Measurements from ENCODE around the gene PTTG1. TPM values are rescaled to one million over a fixed set of nuclear protein-coding genes. Genes with fewer than 3 reads are reported as not detected.

Gene PTTG1
- total and polyA plus RNA-seq, 4 donors, result 0.75 to 84.0 (median 5.6) TPM

DNA sequence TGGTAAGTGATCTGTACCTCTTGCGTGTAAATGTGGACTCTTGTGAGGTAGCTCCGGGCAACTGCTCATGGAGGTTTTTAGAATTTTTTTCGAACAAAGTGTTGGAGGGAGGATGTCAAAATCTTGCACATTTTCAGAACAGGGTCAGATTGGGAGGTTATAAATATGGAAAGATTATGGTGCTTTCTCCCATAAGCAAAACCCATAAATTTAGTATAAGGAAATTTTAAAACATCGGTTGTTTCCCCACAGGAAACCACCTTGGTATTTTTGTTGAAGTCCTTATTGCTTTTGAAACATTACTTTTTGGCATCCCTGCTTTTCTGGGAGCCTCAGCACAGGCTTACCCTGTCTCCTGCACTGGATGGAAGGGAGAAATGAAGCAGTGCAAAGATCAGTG, 33.9 kb downstream of the PTTG1 start:
- Histone ChIP-seq H3K36me3 (ENCODE audit: control insufficient read depth in 4 of 4, insufficient read depth in 3 of 4, low read depth in 1 of 4, low read length in 3 of 4) (no peaks in the 10 kb centered on the region), H3K4me1 (ENCODE audit: control insufficient read depth in 4 of 4, insufficient read depth in 4 of 4, low read length in 3 of 4) (no peaks in the 10 kb centered on the region), H3K27ac (ENCODE audit: low read depth in 1 of 2, low read length in 2 of 2) (no peak overlapping the region), H3K9me3 (ENCODE audit: control insufficient read depth in 4 of 4, low read length in 3 of 4) (no peaks in the 10 kb centered on the region), H3K27me3 (ENCODE audit: control insufficient read depth in 4 of 4, insufficient read depth in 4 of 4, low read length in 3 of 4) (peaks cover 0 to 2% (median 0%) of the 10 kb centered on the region in 4 donors), H3K4me3 (ENCODE audit: low read depth in 1 of 3, low read length in 3 of 3) (no peak overlapping the region), H3K9ac (ENCODE audit: low read depth in 1 of 2, low read length in 2 of 2) (no peak overlapping the region)
- TF ChIP-seq HNF4A (conservative IDR thresholded peaks at IDR 0.05) (no peak), RAD21 (IDR thresholded peaks at IDR 0.05) (no peak), JUND (IDR thresholded peaks at IDR 0.05) (no peak), RXRA (IDR thresholded peaks at IDR 0.05) (no peak)
- TF ChIP-seq, protein P1, sequence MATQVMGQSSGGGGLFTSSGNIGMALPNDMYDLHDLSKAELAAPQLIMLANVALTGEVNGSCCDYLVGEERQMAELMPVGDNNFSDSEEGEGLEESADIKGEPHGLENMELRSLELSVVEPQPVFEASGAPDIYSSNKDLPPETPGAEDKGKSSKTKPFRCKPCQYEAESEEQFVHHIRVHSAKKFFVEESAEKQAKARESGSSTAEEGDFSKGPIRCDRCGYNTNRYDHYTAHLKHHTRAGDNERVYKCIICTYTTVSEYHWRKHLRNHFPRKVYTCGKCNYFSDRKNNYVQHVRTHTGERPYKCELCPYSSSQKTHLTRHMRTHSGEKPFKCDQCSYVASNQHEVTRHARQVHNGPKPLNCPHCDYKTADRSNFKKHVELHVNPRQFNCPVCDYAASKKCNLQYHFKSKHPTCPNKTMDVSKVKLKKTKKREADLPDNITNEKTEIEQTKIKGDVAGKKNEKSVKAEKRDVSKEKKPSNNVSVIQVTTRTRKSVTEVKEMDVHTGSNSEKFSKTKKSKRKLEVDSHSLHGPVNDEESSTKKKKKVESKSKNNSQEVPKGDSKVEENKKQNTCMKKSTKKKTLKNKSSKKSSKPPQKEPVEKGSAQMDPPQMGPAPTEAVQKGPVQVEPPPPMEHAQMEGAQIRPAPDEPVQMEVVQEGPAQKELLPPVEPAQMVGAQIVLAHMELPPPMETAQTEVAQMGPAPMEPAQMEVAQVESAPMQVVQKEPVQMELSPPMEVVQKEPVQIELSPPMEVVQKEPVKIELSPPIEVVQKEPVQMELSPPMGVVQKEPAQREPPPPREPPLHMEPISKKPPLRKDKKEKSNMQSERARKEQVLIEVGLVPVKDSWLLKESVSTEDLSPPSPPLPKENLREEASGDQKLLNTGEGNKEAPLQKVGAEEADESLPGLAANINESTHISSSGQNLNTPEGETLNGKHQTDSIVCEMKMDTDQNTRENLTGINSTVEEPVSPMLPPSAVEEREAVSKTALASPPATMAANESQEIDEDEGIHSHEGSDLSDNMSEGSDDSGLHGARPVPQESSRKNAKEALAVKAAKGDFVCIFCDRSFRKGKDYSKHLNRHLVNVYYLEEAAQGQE (IDR thresholded peaks at IDR 0.05), result no peak
- DNase-seq (ENCODE audit: low spot score), result no peak
- 84% methylated on average over 4 of the region's 4 CpGs for WGBS

DNA sequence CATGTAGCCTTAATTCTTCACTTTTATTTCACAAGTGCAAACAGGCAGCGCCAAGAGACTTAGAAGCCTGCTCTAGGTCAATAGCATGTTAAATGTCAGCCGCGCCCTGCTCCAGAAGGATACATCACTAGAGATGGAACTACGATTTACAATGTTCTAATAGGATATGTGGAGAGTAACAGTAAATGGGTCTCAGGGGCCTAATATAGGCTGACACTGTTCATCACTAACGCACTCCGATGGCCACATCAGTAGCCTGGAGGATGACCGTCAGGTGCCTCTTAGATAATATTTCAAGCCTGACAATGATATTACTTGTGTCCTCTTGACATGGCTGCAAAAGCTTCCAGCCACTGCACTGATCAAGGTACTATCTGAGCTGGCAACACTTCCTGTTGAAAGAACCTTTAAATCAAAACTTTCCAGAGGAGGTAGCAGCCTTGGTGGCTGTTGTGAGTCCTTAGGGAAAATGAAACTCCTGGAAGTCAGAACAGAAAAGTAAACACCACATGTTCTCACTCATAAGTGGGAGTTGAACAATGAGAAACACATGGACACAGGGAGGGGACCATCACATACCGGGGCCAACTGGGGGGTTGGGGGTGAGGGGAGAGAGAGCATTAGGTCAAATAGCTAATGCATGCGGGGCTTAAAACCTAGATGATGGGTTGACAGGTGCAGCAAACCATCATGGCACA, 35.0 kb downstream of the PTTG1 start:
- TF ChIP-seq FOXA2 (IDR thresholded peaks at IDR 0.05), result no peak
- TF ChIP-seq, protein P2, sequence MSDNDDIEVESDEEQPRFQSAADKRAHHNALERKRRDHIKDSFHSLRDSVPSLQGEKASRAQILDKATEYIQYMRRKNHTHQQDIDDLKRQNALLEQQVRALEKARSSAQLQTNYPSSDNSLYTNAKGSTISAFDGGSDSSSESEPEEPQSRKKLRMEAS (IDR thresholded peaks at IDR 0.05), result no peak
- TF ChIP-seq SP1 (IDR thresholded peaks at IDR 0.05), result no peak
- TF ChIP-seq JUND (IDR thresholded peaks at IDR 0.05), result no peak
- WGBS, result 89% methylated on average over 9 of the region's 9 CpGs
- Histone ChIP-seq H3K27ac (ENCODE audit: low read depth in 1 of 2, low read length in 2 of 2) (no peak overlapping the region), H3K4me1 (ENCODE audit: control insufficient read depth in 4 of 4, insufficient read depth in 4 of 4, low read length in 3 of 4) (no peaks in the 10 kb centered on the region), H3K9me3 (ENCODE audit: control insufficient read depth in 4 of 4, low read length in 3 of 4) (no peaks in the 10 kb centered on the region), H3K9ac (ENCODE audit: low read depth in 1 of 2, low read length in 2 of 2) (no peak overlapping the region), H3K27me3 (ENCODE audit: control insufficient read depth in 4 of 4, insufficient read depth in 4 of 4, low read length in 3 of 4) (peaks cover 0 to 2% (median under 1%) of the 10 kb centered on the region in 4 donors), H3K4me3 (ENCODE audit: low read depth in 1 of 3, low read length in 3 of 3) (no peak overlapping the region), H3K36me3 (ENCODE audit: control insufficient read depth in 4 of 4, insufficient read depth in 3 of 4, low read depth in 1 of 4, low read length in 3 of 4) (no peaks in the 10 kb centered on the region)
- no peak for DNase-seq (ENCODE audit: low spot score)

DNA sequence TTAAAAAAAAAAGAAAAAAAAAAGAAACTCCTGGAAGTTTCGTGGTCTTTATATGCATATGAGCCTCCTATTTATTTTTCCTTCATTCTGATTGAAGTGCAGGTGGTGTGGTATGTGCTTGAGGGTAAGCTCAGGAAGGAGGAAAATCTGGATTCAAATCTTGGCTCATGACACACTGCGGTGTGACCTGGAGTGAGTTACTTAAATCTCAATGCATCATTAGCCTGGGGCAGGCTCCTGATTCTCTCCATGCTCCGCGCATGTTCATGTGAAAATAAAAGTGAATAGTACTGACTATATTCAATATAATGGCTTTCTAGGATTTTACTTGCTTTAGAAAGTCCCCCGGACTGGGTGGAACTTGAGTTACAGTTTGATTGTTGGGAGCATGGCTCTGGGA, 35.6 kb downstream of the PTTG1 start:
- H3K9ac ChIP-seq (ENCODE audit: low read depth in 1 of 2, low read length in 2 of 2), result no peak overlapping the region
- H3K27me3 ChIP-seq (ENCODE audit: control insufficient read depth in 4 of 4, insufficient read depth in 4 of 4, low read length in 3 of 4), result peaks cover 0 to 2% (median under 1%) of the 10 kb centered on the region in 4 donors
- H3K36me3 ChIP-seq (ENCODE audit: control insufficient read depth in 4 of 4, insufficient read depth in 3 of 4, low read depth in 1 of 4, low read length in 3 of 4), result no peaks in the 10 kb centered on the region
- H3K9me3 ChIP-seq (ENCODE audit: control insufficient read depth in 4 of 4, low read length in 3 of 4), result no peaks in the 10 kb centered on the region
- no peak for TF ChIP-seq RAD21 (IDR thresholded peaks at IDR 0.05)
- TF ChIP-seq GABPA (IDR thresholded peaks at IDR 0.05 in 1 of 2, conservative IDR thresholded peaks at IDR 0.05 in 1 of 2), result no peak
- TF ChIP-seq TAF1 (conservative IDR thresholded peaks at IDR 0.05), result no peak
- no peak for TF ChIP-seq NR2F2 (IDR thresholded peaks at IDR 0.05)
- DNase-seq (ENCODE audit: low spot score), result no peak
- H3K4me3 ChIP-seq (ENCODE audit: low read depth in 1 of 3, low read length in 3 of 3), result no peak overlapping the region
- no peaks in the 10 kb centered on the region for H3K4me1 ChIP-seq (ENCODE audit: control insufficient read depth in 4 of 4, insufficient read depth in 4 of 4, low read length in 3 of 4)
- WGBS, result 92% methylated on average over 5 of the region's 5 CpGs
- no peak overlapping the region for H3K27ac ChIP-seq (ENCODE audit: low read depth in 1 of 2, low read length in 2 of 2)

Data from liver (tissue), 9 donors.